ENCODE measurements around the gene GOPC. TPM values are rescaled to one million over a fixed set of nuclear protein-coding genes. Genes with fewer than 3 reads are reported as not detected.

GOPC gene
- total RNA-seq, 4 donors from 2014 or later: 20.2 to 24.7 (median 22.2) TPM

DNA sequence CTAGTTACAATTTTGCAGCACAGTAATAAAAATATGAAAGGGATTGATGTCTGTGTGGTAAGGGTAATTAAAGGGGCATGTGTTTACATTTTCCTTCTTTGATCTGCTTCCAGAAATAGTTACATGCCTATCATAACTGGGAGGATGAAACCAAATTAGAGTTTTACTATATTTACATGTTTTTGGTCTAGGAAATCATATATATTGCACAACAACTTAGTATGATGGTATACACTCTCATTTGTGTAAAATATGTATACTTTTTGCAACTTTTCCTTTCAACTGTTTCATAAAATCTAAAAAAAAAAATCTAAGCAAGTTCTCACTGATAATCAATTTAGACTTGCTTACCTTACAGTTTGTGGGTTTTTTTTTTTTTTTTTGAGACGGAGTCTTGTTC is 87.7 kb downstream of the GOPC start:
- no peak overlapping the region for H3K4me3 ChIP-seq (ENCODE audit: low read depth, poor library complexity, severe bottlenecking)
- no peak for DNase-seq (ENCODE audit: low spot score in 2 of 2)
- no peak for TF ChIP-seq POLR2A (IDR thresholded peaks at IDR 0.05)
- TF ChIP-seq, protein P1, sequence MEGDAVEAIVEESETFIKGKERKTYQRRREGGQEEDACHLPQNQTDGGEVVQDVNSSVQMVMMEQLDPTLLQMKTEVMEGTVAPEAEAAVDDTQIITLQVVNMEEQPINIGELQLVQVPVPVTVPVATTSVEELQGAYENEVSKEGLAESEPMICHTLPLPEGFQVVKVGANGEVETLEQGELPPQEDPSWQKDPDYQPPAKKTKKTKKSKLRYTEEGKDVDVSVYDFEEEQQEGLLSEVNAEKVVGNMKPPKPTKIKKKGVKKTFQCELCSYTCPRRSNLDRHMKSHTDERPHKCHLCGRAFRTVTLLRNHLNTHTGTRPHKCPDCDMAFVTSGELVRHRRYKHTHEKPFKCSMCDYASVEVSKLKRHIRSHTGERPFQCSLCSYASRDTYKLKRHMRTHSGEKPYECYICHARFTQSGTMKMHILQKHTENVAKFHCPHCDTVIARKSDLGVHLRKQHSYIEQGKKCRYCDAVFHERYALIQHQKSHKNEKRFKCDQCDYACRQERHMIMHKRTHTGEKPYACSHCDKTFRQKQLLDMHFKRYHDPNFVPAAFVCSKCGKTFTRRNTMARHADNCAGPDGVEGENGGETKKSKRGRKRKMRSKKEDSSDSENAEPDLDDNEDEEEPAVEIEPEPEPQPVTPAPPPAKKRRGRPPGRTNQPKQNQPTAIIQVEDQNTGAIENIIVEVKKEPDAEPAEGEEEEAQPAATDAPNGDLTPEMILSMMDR (IDR thresholded peaks at IDR 0.05): no peak
- WGBS, 2 donors: 90 to 97% methylated on average over 1 of the region's 1 CpG
- intact Hi-C loops (cut with DNase I; ENCODE audit: low total_unique reads): no loop called here

DNA sequence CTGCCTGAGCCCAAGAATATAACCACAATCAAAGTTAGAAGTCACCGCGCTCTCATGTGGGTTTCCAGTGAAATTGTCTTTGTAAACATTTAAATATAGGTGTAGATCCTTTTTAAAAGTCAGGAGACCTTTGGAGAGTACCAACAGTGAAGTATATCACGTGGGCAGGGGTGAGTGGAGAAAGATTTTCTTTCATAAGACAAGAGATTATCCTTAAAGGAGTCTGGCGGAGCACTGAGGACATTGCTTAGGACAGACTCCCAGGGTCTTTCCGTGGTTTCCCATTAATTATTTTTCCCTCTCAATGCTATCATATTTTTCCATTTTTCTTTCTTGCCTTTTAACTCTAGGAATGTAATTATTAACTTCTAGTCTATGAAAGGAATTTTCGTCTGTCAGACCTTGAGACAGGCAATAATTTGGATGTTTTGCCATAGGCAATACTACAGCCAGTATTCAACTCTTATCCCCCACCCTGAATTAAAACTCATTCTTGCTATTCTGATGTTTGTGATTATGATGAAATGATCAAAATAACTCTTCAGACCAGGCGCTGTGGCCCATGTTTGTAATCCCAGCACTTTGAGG is 88.4 kb downstream of the GOPC start:
- no peak for DNase-seq (ENCODE audit: low spot score in 2 of 2)
- H3K4me3 ChIP-seq (ENCODE audit: low read depth, poor library complexity, severe bottlenecking): no peak overlapping the region
- TF ChIP-seq, protein P1 (IDR thresholded peaks at IDR 0.05): no peak
- no peak for TF ChIP-seq POLR2A (IDR thresholded peaks at IDR 0.05)
- WGBS, 2 donors: 87 to 88% methylated on average over 7 of the region's 7 CpGs
- intact Hi-C loops (cut with DNase I; ENCODE audit: low total_unique reads): no loop called here

DNA sequence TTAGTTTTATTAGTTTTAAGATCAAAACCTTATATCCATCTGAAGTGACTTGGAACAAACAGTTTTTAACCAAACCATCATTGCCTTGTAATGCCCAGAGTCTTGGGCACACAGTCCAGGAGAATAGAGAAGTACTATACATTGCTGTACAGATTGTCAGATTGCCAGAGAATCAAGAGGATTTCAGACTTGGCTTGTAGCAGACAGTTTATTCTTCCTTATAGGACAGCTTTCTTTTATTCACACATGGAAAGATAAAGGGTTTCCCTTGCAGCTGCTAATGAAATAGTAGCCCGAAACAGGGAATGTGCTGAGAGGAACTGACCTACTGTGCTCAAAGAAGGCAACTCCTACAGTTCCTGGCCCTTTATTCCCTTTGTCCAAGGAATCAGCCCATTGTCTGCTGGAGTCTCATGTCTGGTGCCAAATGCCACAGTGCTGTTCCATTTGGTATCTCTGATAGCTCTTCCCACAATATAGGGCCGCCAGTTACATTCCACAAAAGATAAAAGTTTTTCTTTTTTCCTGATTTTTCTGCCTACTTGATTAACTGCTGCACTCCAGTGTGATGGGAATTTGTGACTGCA is 89.2 kb downstream of the GOPC start:
- DNase-seq (ENCODE audit: low spot score in 2 of 2): no peak
- no peak overlapping the region for H3K4me3 ChIP-seq (ENCODE audit: low read depth, poor library complexity, severe bottlenecking)
- 48 to 87% methylated on average over 2 of the region's 2 CpGs for WGBS, 2 donors
- intact Hi-C loops (cut with DNase I; ENCODE audit: low total_unique reads): no loop called here
- TF ChIP-seq POLR2A (IDR thresholded peaks at IDR 0.05): no peak
- TF ChIP-seq, protein P1 (IDR thresholded peaks at IDR 0.05): no peak

DNA sequence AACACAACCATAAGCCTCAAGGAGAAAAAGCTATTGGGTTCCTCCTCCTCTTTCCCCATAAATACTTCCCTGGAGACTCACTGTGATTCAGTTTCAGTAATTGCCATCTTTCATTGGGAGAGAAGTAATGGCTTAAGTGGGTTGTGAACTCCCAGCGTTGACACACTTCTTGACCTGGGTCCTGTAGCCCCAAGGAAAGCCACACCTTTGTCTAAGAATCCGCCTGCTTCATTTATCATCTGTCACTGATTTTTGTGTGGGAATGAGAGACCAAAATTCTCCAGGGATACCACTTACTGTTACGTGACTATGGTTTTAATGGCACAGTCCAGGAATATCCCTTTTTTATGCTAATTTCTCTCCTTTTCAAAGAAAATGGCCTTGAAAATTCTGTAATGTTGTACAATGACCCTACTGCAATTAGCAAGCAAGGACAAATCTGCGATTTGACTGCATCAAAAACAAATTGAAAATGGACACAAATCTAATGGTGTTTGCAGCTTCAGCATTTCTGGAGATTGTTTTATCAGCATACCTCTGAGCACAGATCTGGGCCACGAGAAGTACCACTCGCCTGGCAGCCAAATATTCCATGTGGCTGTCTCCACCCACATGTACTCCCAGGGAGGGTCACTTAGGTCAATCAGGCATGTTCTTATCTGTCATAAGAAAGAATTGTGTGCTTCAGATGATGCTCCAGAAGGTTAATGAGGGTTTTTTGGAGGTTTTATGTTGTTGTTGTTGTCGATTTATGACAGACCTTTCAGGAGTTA is 90.1 kb downstream of the GOPC start:
- intact Hi-C loops (cut with DNase I; ENCODE audit: low total_unique reads): no loop called here
- WGBS, 2 donors: 76% methylated on average over 7 of the region's 7 CpGs
- no peak overlapping the region for H3K4me3 ChIP-seq (ENCODE audit: low read depth, poor library complexity, severe bottlenecking)
- DNase-seq (ENCODE audit: low spot score in 2 of 2): no peak
- TF ChIP-seq, protein P1 (IDR thresholded peaks at IDR 0.05): no peak
- TF ChIP-seq POLR2A (IDR thresholded peaks at IDR 0.05): no peak

Other genes starting within 250 kb of the GOPC start
- gene ROS1, start 176.6 kb downstream of the GOPC start, total RNA-seq: 1 to 10 TPM in 2 of 4 donors, under 1 TPM in 2; 0.11 to 1.3 (median 0.78) TPM
- 1 to 10 TPM; 2.4 to 8.0 (median 3.3) TPM for gene DCBLD1, start 119.8 kb downstream of the GOPC start, total RNA-seq
- 10 to 100 TPM in 2 of 4 donors, 1 to 10 TPM in 2; 6.8 to 12.9 (median 10.2) TPM for gene NUS1, start 73.0 kb upstream of the GOPC start, total RNA-seq